Activated CD8-positive, alpha-beta T cell treated with anti-CD3 and anti-CD28 coated beads for 36 hours (primary cell): ENCODE measurements around the gene SAMD4B. TPM values are rescaled to one million over a fixed set of nuclear protein-coding genes. Genes with fewer than 3 reads are reported as not detected.
A peak's percentile ranks its signal among the peaks of the same experiment; 100 is the strongest.

Experiments
- ATAC-seq: fragments of 200-7000 bp; cut with Tn5 transposase; one replicate; pipeline ENCODE4 v1.10.0; 2021; ENCODE audit warnings: mild to moderate bottlenecking, moderate library complexity
- CTCF ChIA-PET: fragments of 350-600 bp; sonication (Branson Sonifier 250); formaldehyde crosslinking; loops from one replicate; lab custom pipeline; 2021; ENCODE audit warnings: antibody characterized with exemption; lab: Charles Lee
- POLR2A ChIA-PET: fragments of 350-600 bp; sonication (Branson Sonifier 250); formaldehyde crosslinking; loops from one replicate; lab custom pipeline; 2021; ENCODE audit warnings: antibody characterized with exemption; lab: Charles Lee
- DNase-seq: peaks from one replicate; pipeline ENCODE4 v3.0.0-alpha.2; 2020
- H3K27ac Mint-ChIP-seq: one replicate; pipeline ENCODE4 v1.8.0; 2021; ENCODE audit warnings: mild to moderate bottlenecking, mixed read lengths
- H3K27me3 Mint-ChIP-seq: one replicate; pipeline ENCODE4 v1.8.0; 2021; ENCODE audit warnings: mixed read lengths
- H3K36me3 Mint-ChIP-seq: one replicate; pipeline ENCODE4 v1.8.0; 2021; ENCODE audit warnings: low read depth, mixed read lengths
- H3K4me1 Mint-ChIP-seq: one replicate; pipeline ENCODE4 v1.8.0; 2021; ENCODE audit warnings: low read depth, mixed read lengths
- H3K4me3 Mint-ChIP-seq: one replicate; pipeline ENCODE4 v1.8.0; 2021; ENCODE audit warnings: mild to moderate bottlenecking, moderate library complexity, mixed read lengths
- H3K9me3 Mint-ChIP-seq: one replicate; pipeline ENCODE4 v1.8.0; 2021; ENCODE audit warnings: mixed read lengths
- CTCF ChIP-seq: fragments of 200-600 bp; IDR thresholded peaks from one replicate; pipeline ENCODE4 v1.8.0; 2022; ENCODE audit warnings: antibody characterized with exemption, mild to moderate bottlenecking
- intact Hi-C: fragments of 100-400 bp; cut with micrococcal nuclease; formaldehyde crosslinking; loops from one replicate; pipeline ENCODE4 v1.10.0; 2022
- total RNA-seq, 2 experiments: library from RNA; stranded (reverse); gene quantifications; one replicate each; pipeline ENCODE4 v1.2.3, GENCODE V29; 2021

SAMD4B gene
- total RNA-seq, 2 experiments from 2014 or later, result 35.5 to 37.1 TPM

GRCh38 chr19:39385629-39386411 lies 43.6 kb downstream of the SAMD4B start:
- no peak overlapping the region for H3K4me3 Mint-ChIP-seq
- TF ChIP-seq CTCF, result no peak
- ChIA-PET CTCF (interaction anchor here (0.6 kb wide), 1 partner anchor 14 kb away, joined by 3 read pairs; no protein-coding TSS in a partner anchor), POLR2A (interaction anchor here (1.1 kb wide), 1 partner anchor 43 kb away, joined by 3 read pairs; the partner anchor contains the start of gene SAMD4B)
- ATAC-seq, result no peak
- DNase-seq, result no peak
- peaks cover 22% of the 10 kb centered on the region for H3K36me3 Mint-ChIP-seq
- H3K9me3 Mint-ChIP-seq, result no peaks in the 10 kb centered on the region
- peaks cover 12% of the 10 kb centered on the region for H3K4me1 Mint-ChIP-seq
- H3K27ac Mint-ChIP-seq, result peak overlapping the region; percentile 2
- no peaks in the 10 kb centered on the region for H3K27me3 Mint-ChIP-seq
- intact Hi-C loops, result no loop called here

- CTCF ChIA-PET, result interaction anchor here (0.6 kb wide), 1 partner anchor 13 kb away, joined by 3 read pairs; no protein-coding TSS in a partner anchor
Measured at GRCh38 chr19:39386557-39386956, 44.3 kb downstream of the SAMD4B start.

GRCh38 chr19:39388657-39389056 lies 46.4 kb downstream of the SAMD4B start:
- H3K27ac Mint-ChIP-seq, result no peak overlapping the region
- intact Hi-C loops, result no loop called here
- H3K27me3 Mint-ChIP-seq, result no peaks in the 10 kb centered on the region
- peaks cover 29% of the 10 kb centered on the region for H3K4me1 Mint-ChIP-seq
- DNase-seq (no peak), ATAC-seq (no peak)
- H3K9me3 Mint-ChIP-seq, result no peaks in the 10 kb centered on the region
- no peak for TF ChIP-seq CTCF
- ChIA-PET CTCF (interaction anchor here (0.6 to 1.4 kb wide), 2 partner anchors 33 to 66 kb away, joined by 3 to 4 read pairs; no protein-coding TSS in a partner anchor), POLR2A (interaction anchor here (0.7 to 1.6 kb wide), 2 partner anchors 33 to 459 kb away, joined by 4 read pairs; no protein-coding TSS in a partner anchor)
- H3K4me3 Mint-ChIP-seq, result no peak overlapping the region
- peaks cover 36% of the 10 kb centered on the region for H3K36me3 Mint-ChIP-seq

More at GRCh38 chr19:39386557-39386956, 44.3 kb downstream of the SAMD4B start:
- H3K4me3 Mint-ChIP-seq, result no peak overlapping the region
- POLR2A ChIA-PET, result no interaction called here
- peak overlapping the region; percentile 2 for H3K27ac Mint-ChIP-seq
- DNase-seq (no peak), ATAC-seq (no peak)
- intact Hi-C loops, result no loop called here
- TF ChIP-seq CTCF, result no peak
- peaks cover 16% of the 10 kb centered on the region for H3K4me1 Mint-ChIP-seq
- H3K36me3 Mint-ChIP-seq, result peaks cover 26% of the 10 kb centered on the region
- no peaks in the 10 kb centered on the region for H3K9me3 Mint-ChIP-seq
- H3K27me3 Mint-ChIP-seq, result no peaks in the 10 kb centered on the region

- no peak for TF ChIP-seq CTCF
- Mint-ChIP-seq H3K36me3 (peaks cover 40% of the 10 kb centered on the region), H3K4me3 (peak overlapping the region; percentile 97)
Measured at GRCh38 chr19:39389631-39390414, 47.6 kb downstream of the SAMD4B start.

More at GRCh38 chr19:39389631-39390414, 47.6 kb downstream of the SAMD4B start:
- ChIA-PET CTCF (interaction anchor here (1.3 to 2.1 kb wide), 3 partner anchors 11 to 44 kb away, joined by 3 to 17 read pairs (median 4); no protein-coding TSS in a partner anchor), POLR2A (interaction anchor here (1.4 to 3.9 kb wide), 8 partner anchors 8 to 46 kb away, joined by 3 to 27 read pairs (median 10); partner anchors contain the start of genes PLEKHG2, RPS16 and ZFP36)
- Mint-ChIP-seq H3K27ac (peak overlapping the region; percentile 99), H3K27me3 (no peaks in the 10 kb centered on the region), H3K9me3 (no peaks in the 10 kb centered on the region), H3K4me1 (peaks cover 34% of the 10 kb centered on the region)
- DNase-seq (no peak), ATAC-seq (no peak)
- intact Hi-C loops, result loop anchor here (2.0 kb wide), 1 partner anchor 39 kb away; no protein-coding TSS in a partner anchor
